GM13976 (cell line): ENCODE measurements around the gene MYO5B.

Source experiments
- DNase-seq: peaks from one replicate; pipeline ENCODE4 v3.0.0; 2012; ENCODE audit warnings: low spot score
- in situ Hi-C: fragments of 300-500 bp; cut with MboI; formaldehyde crosslinking; loops from one replicate; pipeline ENCODE4 v1.12.0; 2022; ENCODE audit warnings: low sequenced_read_pairs, mixed read lengths, inconsistent platforms; ENCODE audit not compliant: unreplicated experiment
- TF ChIP-seq, protein P1 (sequence below): IDR thresholded peaks from 2 replicates; pipeline ENCODE4 v1.5.1; 2012; ENCODE audit warnings: borderline replicate concordance, mild to moderate bottlenecking; ENCODE audit not compliant: insufficient read depth; ENCODE audit errors: extremely low read depth, missing control alignments, control extremely low read depth

Gene MYO5B

DNA sequence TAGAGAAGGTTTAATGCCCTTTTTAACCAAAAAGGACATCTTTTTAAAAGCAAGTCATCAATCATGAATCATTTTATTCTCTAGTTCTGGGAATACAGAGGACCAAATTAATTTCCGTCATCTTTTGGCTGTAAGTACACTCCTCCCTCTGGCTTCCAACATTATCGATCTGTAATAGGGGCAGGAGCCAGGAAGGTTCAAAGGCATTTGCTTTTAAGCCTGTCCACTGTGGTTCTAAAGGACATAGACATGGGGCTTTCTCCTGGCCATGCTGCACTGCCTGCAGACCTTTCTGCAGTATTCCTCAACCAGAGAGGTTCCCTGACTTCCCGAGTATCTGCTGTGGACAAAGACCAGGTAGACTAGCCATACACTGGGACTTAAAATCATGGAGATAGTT is 170.5 kb downstream of the MYO5B start:
- in situ Hi-C loops: loop anchor here (25.0 kb wide), 1 partner anchor 338 kb away; no protein-coding TSS in a partner anchor
- TF ChIP-seq, protein P1, sequence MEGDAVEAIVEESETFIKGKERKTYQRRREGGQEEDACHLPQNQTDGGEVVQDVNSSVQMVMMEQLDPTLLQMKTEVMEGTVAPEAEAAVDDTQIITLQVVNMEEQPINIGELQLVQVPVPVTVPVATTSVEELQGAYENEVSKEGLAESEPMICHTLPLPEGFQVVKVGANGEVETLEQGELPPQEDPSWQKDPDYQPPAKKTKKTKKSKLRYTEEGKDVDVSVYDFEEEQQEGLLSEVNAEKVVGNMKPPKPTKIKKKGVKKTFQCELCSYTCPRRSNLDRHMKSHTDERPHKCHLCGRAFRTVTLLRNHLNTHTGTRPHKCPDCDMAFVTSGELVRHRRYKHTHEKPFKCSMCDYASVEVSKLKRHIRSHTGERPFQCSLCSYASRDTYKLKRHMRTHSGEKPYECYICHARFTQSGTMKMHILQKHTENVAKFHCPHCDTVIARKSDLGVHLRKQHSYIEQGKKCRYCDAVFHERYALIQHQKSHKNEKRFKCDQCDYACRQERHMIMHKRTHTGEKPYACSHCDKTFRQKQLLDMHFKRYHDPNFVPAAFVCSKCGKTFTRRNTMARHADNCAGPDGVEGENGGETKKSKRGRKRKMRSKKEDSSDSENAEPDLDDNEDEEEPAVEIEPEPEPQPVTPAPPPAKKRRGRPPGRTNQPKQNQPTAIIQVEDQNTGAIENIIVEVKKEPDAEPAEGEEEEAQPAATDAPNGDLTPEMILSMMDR: no peak
- DNase-seq: no peak

DNA sequence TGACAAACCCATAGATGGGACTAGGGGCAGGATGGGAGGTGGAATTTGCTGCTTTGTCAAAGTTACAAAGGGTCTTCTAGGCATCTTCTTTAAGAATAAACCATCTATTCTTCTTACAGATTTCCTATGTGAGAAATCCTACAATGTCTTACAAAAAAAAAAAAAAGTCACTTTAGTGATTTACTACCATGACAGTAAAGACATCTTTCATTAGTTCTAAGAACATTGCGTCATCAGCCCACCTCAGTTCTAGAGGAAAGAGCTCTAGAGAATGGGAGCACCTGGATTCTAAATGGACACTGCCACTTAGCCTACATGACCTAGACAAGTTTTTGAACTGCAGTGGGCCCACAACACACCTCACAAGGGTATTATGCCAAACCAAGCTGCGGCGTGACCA is 172.0 kb downstream of the MYO5B start:
- no peak for DNase-seq
- in situ Hi-C loops: loop anchor here (25.0 kb wide), 1 partner anchor 339 kb away; no protein-coding TSS in a partner anchor
- TF ChIP-seq, protein P1: no peak

DNA sequence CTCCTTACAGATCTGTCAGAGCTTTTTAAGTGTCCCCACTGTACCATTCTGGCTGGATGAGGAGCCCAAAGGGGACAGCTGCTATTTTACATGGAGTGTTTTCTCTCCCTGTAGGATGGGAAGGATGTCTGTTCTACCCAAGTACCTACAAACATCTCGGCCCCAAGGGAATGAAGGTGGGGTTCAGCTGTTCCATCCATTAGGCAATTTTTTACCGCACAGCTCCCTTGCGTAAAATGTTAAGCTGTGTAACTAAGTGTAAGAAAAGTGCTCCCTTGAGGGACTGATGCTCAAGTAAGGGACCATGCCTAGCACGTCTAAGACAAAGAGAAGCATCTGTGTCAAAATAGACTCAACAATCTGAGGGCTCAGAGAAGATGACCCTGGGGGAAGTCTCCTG is 180.3 kb downstream of the MYO5B start:
- TF ChIP-seq, protein P1: no peak
- in situ Hi-C loops: loop anchor here (25.0 kb wide), 1 partner anchor 348 kb away; no protein-coding TSS in a partner anchor
- DNase-seq: no peak

DNA sequence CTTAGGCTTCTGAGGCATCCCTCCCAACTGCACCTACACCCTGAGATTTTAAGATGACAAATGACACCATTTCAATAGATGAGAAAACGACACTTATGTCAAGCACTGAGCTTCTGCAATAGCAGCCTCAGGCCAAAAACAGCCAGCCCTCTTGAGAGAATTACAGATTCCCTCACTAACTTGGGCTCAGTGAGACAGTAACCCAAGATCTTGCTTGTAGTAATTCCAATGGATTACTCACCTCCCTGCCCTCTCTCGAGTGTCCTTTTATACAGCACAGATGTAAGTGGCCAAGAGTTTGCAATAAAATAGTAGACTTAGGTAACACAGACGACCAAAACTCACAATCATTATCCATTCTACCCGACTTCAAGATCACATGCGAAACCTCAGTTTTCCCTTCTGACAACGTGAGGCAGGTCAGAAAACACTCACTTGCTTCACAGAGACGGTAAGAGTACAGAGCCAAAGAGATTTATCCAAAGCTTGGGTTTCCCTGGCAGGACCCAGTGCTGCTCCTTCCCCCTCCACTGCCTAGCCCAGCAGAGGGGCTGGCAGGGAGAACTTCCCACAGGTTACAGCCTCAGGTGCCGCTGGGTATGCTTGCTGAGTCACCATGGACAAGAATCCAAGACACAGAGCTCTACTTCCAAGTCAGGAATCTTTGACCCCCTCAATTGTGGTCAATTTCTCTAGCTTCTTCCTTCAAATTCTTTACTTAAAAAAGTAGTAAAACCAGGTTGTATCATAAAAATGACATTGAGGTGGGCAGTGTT is 181.4 kb downstream of the MYO5B start:
- DNase-seq: no peak
- in situ Hi-C loops: loop anchor here (25.0 kb wide), 1 partner anchor 349 kb away; no protein-coding TSS in a partner anchor
- TF ChIP-seq, protein P1: no peak

DNA sequence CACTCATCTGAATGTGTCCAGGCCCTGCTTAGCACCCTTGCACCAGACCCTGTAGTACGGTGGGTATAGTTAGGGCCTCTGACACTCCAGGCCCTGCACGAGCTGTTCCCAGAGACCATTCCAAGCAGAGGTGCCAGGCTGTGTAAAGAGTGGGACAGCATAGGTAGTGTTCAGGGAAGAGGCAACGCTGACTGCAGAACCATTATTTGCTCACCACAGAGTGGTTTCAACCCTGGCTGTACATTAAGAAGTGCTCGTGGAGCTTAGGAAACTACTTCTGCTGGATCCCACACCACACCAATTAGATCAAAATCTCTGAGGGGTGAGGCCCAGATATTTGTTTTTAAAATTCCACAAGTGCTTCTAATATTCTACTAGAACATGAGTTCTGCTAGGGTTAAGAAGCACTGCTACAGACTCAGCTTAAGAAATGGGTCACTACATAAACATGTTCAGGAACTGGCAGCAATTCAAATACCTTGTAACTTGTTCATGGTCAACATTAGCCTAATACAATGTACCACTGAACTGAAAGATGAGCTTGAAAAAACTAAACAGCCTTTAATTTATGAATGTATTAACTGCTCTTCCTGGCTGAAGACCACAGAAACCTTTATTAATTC is 183.0 kb downstream of the MYO5B start:
- no peak for DNase-seq
- in situ Hi-C loops: loop anchor here (25.0 kb wide), 1 partner anchor 350 kb away; no protein-coding TSS in a partner anchor
- TF ChIP-seq, protein P1: no peak

DNA sequence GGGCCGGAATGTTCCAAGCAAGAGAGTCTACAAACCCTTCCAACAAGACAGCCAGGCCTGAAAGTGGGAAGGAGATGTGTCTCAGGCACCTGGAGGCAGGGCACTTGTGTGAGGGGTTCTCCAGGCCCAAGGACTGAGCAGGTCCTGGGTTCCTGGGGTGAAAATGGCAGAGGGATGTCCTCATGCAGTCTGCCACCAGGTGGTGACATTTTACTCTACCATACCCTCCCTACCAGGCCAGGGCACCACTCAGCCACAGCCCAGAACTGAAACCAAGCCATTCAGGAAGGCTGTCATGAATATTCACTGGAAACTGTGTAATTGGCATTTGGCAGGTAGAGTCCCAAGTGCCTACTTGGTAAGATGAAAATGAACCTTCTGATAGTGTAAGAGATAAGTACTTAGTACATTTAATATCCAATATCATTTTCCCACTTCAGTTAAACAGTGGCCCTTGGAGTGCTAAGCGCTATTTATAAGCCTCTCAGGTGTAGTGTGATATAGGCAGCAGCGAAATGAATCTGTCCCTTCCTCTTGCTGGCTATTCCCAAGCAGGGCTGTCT is 185.1 kb downstream of the MYO5B start:
- DNase-seq: peak; percentile 47
- in situ Hi-C loops: loop anchor here (25.0 kb wide), 1 partner anchor 352 kb away; no protein-coding TSS in a partner anchor
- TF ChIP-seq, protein P1: peak; percentile 42
